NCI-H128 (cell line): ENCODE results near the gene CA10.

ENCODE experiments used
- DNase-seq: peaks from one replicate; lab custom pipeline; 2025; ENCODE audit not compliant: unreplicated experiment; lab: John Stamatoyannopoulos, UW

CA10 gene

GRCh38 chr17:51955245-51955644 is 203.3 kb downstream of the CA10 start:
- DNase-seq = no peak

DNA sequence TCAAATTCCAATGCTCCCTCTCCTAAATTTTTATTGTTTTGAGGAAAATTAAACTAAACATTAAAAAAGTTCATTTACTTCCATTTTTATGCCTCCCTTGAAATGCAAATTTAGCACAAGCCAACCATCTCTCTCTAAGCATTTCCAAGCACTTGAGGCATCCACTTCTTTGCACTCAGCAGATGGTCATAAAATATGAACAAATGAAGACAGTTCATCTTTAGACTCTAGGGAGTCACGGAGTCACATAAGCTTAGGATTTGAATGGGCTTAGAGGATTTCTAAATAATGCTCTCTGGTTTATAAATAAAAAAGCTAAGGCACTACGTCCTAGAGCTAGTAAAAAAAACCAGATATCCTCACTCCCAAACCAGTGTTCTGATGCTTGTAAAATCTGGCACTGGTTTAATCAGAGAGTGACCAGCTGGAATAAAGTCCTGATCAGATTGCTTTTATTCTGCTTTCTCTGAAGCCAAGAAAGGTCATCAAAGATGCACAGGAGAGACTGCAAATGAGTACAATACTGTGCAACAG is 204.2 kb downstream of the CA10 start:
- DNase-seq = no peak

GRCh38 chr17:51951741-51952140 is 206.8 kb downstream of the CA10 start:
- no peak for DNase-seq

DNA sequence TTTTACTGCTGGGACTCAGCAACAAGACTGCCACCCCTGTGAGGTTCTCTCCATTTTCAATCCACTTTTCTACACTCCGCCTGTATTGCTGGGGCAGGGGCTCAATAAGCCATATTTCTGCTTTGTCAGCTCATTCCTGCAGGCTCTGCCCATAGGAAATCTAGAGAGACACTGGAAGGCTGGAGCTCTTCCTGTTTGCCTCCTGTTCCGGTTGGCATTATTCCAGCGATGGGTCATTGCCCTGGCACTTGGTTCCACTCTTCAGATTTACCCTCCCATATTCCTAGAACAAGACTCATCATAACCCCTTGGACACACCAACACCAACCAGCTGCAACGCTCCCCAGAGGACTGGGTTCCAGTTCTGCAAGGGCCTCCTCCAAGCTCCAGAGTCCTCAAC is 210.4 kb downstream of the CA10 start:
- DNase-seq = no peak

GRCh38 chr17:51947160-51947735 is 211.3 kb downstream of the CA10 start:
- DNase-seq = no peak

GRCh38 chr17:51946311-51946710 is 212.2 kb downstream of the CA10 start:
- DNase-seq = no peak

DNA sequence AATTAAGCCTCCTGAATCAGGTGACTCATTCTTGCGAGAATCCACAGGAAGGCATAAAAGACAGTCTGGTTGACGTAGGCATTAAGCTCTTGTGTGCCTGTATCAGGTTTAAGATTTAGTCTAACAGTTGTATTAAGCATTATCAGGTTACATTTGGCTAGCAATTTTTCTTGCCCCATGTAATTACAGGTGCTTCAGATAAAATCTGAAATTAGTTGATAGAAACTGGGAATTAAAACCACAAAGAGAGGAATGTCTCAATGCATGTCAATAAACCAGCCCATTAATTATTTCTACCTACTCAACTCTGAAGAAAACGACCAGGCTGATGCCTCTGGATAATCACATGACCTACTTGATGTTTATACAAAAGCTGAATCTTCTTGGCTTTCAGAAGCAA is 217.2 kb downstream of the CA10 start:
- DNase-seq = no peak

- no peak for DNase-seq
Observed at GRCh38 chr17:51937264-51937663, 221.2 kb downstream of the CA10 start.

- no peak for DNase-seq
Observed at GRCh38 chr17:51935477-51935876, 223.0 kb downstream of the CA10 start.

DNA sequence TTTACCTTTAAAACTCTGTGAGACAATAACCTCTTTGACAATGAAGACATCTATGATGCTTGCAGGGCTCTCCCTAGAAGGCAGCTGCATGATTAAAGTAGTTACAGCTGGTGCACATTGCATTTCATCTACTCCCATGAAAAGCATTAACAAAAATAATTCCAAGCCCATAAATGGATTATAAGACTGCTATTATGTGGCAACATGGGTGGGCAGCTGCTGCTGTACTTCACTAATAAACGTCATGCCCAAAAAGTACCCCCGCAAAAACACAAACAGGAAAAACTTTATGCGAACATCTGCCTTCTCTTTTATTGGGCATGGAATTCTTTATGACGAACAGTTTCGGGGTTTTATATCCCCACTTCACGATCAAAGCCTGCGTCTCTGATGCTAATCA is 224.9 kb downstream of the CA10 start:
- DNase-seq = no peak

DNA sequence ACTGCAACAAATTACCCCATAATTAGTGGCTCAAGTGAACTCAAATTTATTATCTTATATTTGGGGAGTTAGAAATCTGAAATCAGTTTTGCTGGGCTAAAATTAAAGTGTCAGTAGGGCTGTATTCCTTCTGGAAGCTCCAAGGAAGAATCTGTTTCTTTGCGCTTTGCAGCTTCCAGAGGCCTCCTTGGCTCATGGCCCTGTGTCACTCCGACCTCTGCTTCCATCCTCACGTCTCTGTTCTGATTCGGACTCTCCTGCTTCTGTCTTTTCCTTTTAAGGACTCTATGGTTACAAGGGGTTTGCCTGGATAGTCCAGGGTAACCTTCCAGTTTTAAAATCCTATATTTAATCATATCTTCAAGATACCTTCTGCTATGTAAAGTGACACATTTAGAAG is 232.1 kb downstream of the CA10 start:
- no peak for DNase-seq

- no peak for DNase-seq
Observed at GRCh38 chr17:51921500-51921899, 237.0 kb downstream of the CA10 start.

- no peak for DNase-seq
Observed at GRCh38 chr17:51914577-51914976, 243.9 kb downstream of the CA10 start.

GRCh38 chr17:51913491-51914205 is 244.9 kb downstream of the CA10 start:
- DNase-seq = no peak

- DNase-seq = no peak
Observed at GRCh38 chr17:51912939-51913338, 245.6 kb downstream of the CA10 start.

GRCh38 chr17:51911237-51911636 is 247.3 kb downstream of the CA10 start:
- no peak for DNase-seq

DNA sequence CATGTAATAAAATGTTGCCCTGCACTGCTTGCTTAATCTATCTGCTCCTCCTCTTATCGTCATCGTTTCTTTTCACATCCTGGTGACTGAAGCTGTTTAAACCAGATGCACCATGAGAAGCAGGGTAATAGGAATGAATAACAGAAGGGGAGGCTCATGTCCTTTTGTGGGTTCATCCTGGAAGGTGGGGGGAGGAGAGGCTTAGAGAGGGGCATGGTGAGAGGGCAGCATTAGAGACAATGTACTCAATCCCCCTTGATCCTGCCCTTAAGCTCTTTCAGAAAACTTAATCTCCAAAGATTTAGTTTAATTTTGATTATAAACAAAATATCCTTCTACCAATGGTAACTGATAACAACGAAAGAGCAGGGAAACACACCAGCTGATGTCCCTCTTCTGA is 248.5 kb downstream of the CA10 start:
- no peak for DNase-seq

GRCh38 chr17:51908841-51909537 is 249.5 kb downstream of the CA10 start:
- DNase-seq = no peak

GRCh38 chr17:51907041-51907440 is 251.5 kb downstream of the CA10 start:
- DNase-seq = no peak

GRCh38 chr17:51904379-51904778 is 254.1 kb downstream of the CA10 start:
- no peak for DNase-seq

DNA sequence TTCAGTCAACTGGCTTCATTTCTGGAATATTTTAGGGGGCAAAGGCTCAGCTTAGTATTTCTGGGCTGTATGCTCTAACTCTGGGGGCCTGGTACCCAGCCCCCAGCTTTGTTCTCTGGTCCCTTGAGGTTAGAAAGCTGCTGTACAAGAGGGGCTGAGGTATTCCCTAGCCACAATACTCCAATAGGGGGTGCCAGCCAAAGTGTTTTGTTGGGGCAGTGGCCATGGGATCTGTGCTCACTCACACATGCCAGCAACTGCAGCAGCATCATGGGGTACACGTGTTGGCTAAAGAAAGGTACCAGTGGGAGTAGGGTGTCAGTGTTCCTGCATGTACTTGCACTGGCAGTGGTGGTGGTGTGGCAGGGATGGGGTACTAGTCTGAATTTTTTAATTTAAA is 257.3 kb downstream of the CA10 start:
- DNase-seq = no peak

DNA sequence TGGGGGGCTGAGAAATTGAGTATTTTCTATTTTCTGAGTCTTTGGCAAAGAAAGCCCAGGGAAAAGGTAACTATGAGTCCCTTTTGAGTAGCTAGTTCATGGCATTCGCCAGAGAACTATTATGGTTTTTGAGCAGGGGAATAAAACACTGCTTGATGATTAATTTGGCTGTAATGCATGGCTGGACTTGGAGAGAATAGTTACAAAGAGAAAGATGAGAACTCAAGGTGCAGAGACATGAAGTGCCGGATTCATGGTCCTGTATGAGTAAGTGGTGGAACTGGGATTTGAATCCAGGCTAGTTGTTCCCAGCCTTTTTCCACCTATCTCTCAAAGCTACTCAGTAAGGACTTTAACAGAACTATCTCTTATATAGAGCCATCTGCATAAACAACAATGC is 266.6 kb downstream of the CA10 start:
- no peak for DNase-seq
